Brain microvascular endothelial cell (primary cell): ENCODE results near the gene IGSF21.

ENCODE experiments used
- DNase-seq: peaks from one replicate; pipeline ENCODE4 v3.0.0-alpha.2; 2020
- H3K27ac ChIP-seq: fragments of 250-450 bp; sonication (Bioruptor Pico); 2 replicates; pipeline ENCODE4 v1.5.1; 2020; ENCODE audit warnings: mild to moderate bottlenecking, moderate library complexity
- H3K27me3 ChIP-seq: fragments of 250-450 bp; sonication (Bioruptor Pico); replicated peaks from 2 replicates; pipeline ENCODE4 v1.5.1; 2020; ENCODE audit warnings: mild to moderate bottlenecking
- H3K36me3 ChIP-seq: fragments of 250-450 bp; sonication (Bioruptor Pico); replicated peaks from 2 replicates; pipeline ENCODE4 v1.5.1; 2020; ENCODE audit warnings: mild to moderate bottlenecking
- H3K4me3 ChIP-seq: 2 replicates; pipeline ENCODE4 v1.5.1; 2011; ENCODE audit warnings: low read depth, mild to moderate bottlenecking, control low read depth, low read length, moderate library complexity
- in situ Hi-C: cut with HindIII; loops from 2 replicates; pipeline ENCODE4 v1.10.0; 2017; ENCODE audit warnings: low sequenced_read_pairs, low pct_ligation_motif_present
- TF ChIP-seq, protein P1 (sequence below): IDR thresholded peaks from 2 replicates; pipeline ENCODE4 v1.5.1; 2011; ENCODE audit warnings: low read depth, mild to moderate bottlenecking, moderate library complexity, low read length, control low read depth, inconsistent platforms; ENCODE audit errors: missing control alignments

IGSF21 gene

DNA sequence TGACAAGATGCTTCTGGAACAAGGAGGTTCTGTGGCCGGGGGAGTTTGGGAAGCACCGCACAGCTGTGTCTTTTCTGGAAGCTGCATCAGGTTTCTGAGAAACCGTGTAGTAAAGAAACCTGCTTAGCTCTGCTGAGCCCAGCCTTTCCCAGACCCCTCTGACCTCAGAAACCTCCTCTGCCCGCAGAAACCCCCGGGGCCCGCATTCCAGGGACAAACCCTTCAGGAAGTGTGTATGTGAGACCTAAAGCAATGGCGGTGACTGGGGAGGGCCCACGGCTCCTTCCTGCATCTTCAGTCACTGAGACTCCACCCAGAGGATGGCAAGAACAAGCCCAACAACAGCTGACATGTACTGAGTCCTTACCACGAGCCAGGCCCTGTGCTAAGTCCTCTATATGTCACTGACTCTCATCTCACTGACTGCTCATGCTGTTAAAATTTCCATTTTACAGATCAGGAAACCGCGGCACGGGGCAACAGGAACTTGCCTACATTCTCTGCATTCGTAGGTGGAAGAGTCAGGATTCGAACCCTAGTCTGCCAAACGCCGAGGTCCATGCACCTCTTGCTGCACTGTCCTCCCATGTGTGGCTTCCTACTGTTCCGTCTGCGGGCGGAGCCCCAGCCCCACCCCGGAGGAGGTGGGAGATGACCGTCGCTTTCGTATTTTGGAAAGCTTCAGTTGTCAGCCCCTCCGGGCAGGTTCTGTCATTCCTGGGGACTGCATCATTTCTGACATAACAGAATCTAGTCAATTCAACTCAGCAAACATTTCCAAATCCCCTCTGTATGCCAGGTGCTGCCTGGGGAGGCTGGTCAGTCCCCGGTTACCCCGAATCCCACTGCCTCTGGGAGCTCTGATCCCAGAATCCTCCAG, 299.8 kb downstream of the IGSF21 start:
- no peak overlapping the region for H3K27ac ChIP-seq
- in situ Hi-C loops: no loop called here
- no peaks in the 10 kb centered on the region for H3K36me3 ChIP-seq
- TF ChIP-seq, protein P1, sequence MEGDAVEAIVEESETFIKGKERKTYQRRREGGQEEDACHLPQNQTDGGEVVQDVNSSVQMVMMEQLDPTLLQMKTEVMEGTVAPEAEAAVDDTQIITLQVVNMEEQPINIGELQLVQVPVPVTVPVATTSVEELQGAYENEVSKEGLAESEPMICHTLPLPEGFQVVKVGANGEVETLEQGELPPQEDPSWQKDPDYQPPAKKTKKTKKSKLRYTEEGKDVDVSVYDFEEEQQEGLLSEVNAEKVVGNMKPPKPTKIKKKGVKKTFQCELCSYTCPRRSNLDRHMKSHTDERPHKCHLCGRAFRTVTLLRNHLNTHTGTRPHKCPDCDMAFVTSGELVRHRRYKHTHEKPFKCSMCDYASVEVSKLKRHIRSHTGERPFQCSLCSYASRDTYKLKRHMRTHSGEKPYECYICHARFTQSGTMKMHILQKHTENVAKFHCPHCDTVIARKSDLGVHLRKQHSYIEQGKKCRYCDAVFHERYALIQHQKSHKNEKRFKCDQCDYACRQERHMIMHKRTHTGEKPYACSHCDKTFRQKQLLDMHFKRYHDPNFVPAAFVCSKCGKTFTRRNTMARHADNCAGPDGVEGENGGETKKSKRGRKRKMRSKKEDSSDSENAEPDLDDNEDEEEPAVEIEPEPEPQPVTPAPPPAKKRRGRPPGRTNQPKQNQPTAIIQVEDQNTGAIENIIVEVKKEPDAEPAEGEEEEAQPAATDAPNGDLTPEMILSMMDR: no peak
- no peak overlapping the region for H3K4me3 ChIP-seq
- no peak for DNase-seq
- H3K27me3 ChIP-seq: no peaks in the 10 kb centered on the region

DNA sequence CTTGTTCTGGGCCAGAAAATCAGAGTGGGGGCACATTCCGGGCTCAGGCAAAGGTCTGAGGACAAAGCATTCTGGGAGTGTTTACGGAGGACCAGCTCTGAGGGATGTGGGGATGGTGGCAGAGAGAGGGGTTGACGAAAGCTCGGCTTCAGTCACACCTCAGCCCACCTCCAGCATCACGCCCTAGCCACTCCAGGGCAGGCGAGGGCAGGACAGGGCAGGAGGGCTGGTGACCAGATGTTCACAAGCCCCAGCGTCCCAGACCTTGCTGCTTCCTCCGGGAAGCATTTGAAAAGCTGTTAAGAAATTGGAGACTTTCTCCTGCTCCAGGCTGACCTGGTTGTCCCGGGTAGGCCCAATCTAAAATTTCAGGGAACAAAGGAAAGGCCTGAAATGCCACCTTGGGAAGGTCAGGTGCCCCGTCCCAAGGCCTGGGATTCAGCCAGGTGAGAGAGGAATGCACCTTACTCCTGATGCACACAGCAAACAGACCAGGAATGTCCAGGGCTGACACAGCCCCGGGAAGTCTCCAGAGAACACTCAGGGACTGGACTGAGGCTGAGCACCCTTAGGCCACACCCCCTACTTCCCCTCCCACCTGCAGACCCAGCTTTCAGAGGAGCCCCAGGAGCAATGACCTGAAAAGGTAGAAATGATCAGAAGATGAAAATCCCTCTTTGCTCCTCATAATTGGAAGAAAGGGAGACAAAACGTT, 301.2 kb downstream of the IGSF21 start:
- TF ChIP-seq, protein P1: no peak
- no peak overlapping the region for H3K27ac ChIP-seq

DNA sequence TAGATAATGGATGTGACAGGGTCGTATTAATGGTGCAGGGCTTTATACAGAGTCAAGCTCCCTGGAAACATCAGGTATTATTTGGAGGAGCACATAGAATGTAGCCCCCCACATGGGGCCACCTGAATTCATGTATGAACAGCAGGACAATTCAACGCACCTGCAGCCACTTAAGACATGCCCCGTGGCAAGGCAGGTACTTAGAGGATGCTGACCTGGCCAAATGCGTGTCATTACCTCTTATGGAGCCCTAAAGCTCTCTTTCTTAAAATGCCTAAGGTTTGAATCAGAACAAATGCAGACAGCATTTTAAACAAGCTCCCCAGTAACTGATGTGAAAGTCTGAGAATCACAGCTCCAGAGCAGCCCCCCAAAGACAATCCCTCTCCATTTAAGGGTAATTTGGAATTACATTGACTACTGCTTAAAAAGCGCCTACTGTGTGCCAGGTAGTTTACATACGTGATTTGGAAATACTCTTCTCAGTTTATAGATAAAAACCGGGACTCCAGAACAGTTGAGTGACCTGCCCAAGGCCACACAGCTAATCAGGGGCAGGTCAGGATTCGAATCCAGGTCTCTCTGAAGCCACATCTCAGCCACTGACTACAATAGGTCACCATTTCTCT, 302.1 kb downstream of the IGSF21 start:
- H3K36me3 ChIP-seq: no peaks in the 10 kb centered on the region
- in situ Hi-C loops: no loop called here
- no peak for DNase-seq
- no peak overlapping the region for H3K4me3 ChIP-seq
- H3K27ac ChIP-seq: no peak overlapping the region
- TF ChIP-seq, protein P1: no peak
- H3K27me3 ChIP-seq: no peaks in the 10 kb centered on the region

More for the DNA sequence above, 301.2 kb downstream of the IGSF21 start:
- in situ Hi-C loops: no loop called here
- DNase-seq: no peak
- H3K36me3 ChIP-seq: no peaks in the 10 kb centered on the region
- H3K4me3 ChIP-seq: no peak overlapping the region
- H3K27me3 ChIP-seq: no peaks in the 10 kb centered on the region

DNA sequence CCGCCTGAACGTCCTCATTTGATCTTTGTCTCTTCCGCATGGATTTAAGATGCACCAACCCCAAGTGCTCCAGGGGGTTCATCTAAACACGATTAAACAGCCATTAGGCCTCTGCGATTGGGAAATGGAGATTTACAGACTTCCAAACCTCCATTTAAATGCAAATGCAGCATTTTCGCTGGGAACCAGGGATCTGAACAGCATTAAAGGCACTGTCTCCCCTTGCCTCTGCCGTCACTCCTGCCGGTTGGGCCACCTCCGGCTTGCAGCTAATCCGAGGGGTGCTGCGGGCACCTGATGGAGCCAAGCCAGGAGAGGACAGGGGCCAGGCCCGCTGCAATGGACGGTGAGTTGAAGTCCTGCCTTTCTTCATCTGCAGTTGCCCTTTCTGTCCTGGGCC, 302.8 kb downstream of the IGSF21 start:
- Histone ChIP-seq H3K4me3 (no peak overlapping the region), H3K36me3 (no peaks in the 10 kb centered on the region), H3K27ac (no peak overlapping the region), H3K27me3 (no peaks in the 10 kb centered on the region)
- no peak for DNase-seq
- in situ Hi-C loops: no loop called here
- TF ChIP-seq, protein P1: no peak

DNA sequence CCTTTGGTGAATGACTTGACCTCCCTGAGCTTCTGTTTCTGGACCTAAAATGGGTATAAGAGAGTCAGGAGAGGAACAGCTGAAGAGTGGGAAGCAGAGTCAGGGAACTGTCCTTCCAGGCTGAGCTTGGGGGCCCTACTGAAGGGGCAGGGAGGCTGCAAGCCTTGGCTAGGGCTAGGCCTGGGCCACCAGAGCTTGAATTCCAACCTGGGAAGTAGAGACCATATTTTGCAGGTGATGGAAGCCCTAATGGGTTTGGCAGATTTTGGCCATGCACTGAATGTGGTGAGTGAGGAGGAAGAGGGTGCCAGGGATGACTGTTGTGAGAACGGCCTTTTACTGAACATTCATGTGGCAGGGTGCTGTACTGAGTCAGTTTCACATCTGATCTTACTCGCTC, 303.7 kb downstream of the IGSF21 start:
- in situ Hi-C loops: no loop called here
- TF ChIP-seq, protein P1: no peak

More for the DNA sequence above, 303.7 kb downstream of the IGSF21 start:
- Histone ChIP-seq H3K27ac (no peak overlapping the region), H3K27me3 (no peaks in the 10 kb centered on the region), H3K36me3 (no peaks in the 10 kb centered on the region), H3K4me3 (no peak overlapping the region)
- DNase-seq: no peak
